BE2C (cell line): ENCODE results near the gene NR5A2.

Experiments
- DNase-seq: peaks from one replicate; pipeline ENCODE4 v3.0.0-alpha.2; 2020
- H3K27me3 ChIP-seq: fragments of 250-450 bp; sonication (Bioruptor Pico); 2 replicates; pipeline ENCODE4 v1.5.1; 2020; ENCODE audit warnings: mild to moderate bottlenecking
- H3K36me3 ChIP-seq: fragments of 250-450 bp; sonication (Bioruptor Pico); 2 replicates; pipeline ENCODE4 v1.5.1; 2020; ENCODE audit warnings: mild to moderate bottlenecking
- H3K4me1 ChIP-seq: fragments of 250-450 bp; sonication (Bioruptor Pico); 2 replicates; pipeline ENCODE4 v1.5.1; 2020
- H3K4me3 ChIP-seq: 2 replicates; pipeline ENCODE4 v1.5.1; 2011; ENCODE audit warnings: low read depth, low read length
- H3K9me3 ChIP-seq: fragments of 250-450 bp; sonication (Bioruptor Pico); 2 replicates; pipeline ENCODE4 v1.5.1; 2020
- TF ChIP-seq, protein P1 (sequence below): IDR thresholded peaks from 2 replicates; pipeline ENCODE4 v1.5.1; 2012; ENCODE audit warnings: mild to moderate bottlenecking, low read depth, low read length

Gene NR5A2

GRCh38 chr1:200041337-200042118, 14.0 kb downstream of the NR5A2 start:
- H3K27me3 ChIP-seq, result peaks cover 96% of the 10 kb centered on the region
- no peaks in the 10 kb centered on the region for H3K36me3 ChIP-seq
- TF ChIP-seq, protein P1, sequence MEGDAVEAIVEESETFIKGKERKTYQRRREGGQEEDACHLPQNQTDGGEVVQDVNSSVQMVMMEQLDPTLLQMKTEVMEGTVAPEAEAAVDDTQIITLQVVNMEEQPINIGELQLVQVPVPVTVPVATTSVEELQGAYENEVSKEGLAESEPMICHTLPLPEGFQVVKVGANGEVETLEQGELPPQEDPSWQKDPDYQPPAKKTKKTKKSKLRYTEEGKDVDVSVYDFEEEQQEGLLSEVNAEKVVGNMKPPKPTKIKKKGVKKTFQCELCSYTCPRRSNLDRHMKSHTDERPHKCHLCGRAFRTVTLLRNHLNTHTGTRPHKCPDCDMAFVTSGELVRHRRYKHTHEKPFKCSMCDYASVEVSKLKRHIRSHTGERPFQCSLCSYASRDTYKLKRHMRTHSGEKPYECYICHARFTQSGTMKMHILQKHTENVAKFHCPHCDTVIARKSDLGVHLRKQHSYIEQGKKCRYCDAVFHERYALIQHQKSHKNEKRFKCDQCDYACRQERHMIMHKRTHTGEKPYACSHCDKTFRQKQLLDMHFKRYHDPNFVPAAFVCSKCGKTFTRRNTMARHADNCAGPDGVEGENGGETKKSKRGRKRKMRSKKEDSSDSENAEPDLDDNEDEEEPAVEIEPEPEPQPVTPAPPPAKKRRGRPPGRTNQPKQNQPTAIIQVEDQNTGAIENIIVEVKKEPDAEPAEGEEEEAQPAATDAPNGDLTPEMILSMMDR, result no peak
- no peak overlapping the region for H3K4me3 ChIP-seq
- DNase-seq, result no peak
- no peaks in the 10 kb centered on the region for H3K4me1 ChIP-seq
- H3K9me3 ChIP-seq, result no peaks in the 10 kb centered on the region

- Histone ChIP-seq H3K27me3 (peaks cover 96% of the 10 kb centered on the region), H3K9me3 (no peaks in the 10 kb centered on the region), H3K4me3 (no peak overlapping the region), H3K36me3 (no peaks in the 10 kb centered on the region), H3K4me1 (no peaks in the 10 kb centered on the region)
- DNase-seq, result no peak
- TF ChIP-seq, protein P1, result no peak
Observed at GRCh38 chr1:200042119-200042551, 14.6 kb downstream of the NR5A2 start.

GRCh38 chr1:200042552-200043335, 15.2 kb downstream of the NR5A2 start:
- DNase-seq, result no peak
- TF ChIP-seq, protein P1, result no peak
- peaks cover 92% of the 10 kb centered on the region for H3K27me3 ChIP-seq

GRCh38 chr1:200043336-200043668, 15.8 kb downstream of the NR5A2 start:
- TF ChIP-seq, protein P1, result no peak
- DNase-seq, result no peak
- no peak overlapping the region for H3K4me3 ChIP-seq
- H3K4me1 ChIP-seq, result no peaks in the 10 kb centered on the region
- no peaks in the 10 kb centered on the region for H3K36me3 ChIP-seq
- H3K27me3 ChIP-seq, result peaks cover 92% of the 10 kb centered on the region
- H3K9me3 ChIP-seq, result no peaks in the 10 kb centered on the region

More at GRCh38 chr1:200042552-200043335, 15.2 kb downstream of the NR5A2 start:
- no peaks in the 10 kb centered on the region for H3K4me1 ChIP-seq
- H3K4me3 ChIP-seq, result no peak overlapping the region
- no peaks in the 10 kb centered on the region for H3K36me3 ChIP-seq
- no peaks in the 10 kb centered on the region for H3K9me3 ChIP-seq

DNA sequence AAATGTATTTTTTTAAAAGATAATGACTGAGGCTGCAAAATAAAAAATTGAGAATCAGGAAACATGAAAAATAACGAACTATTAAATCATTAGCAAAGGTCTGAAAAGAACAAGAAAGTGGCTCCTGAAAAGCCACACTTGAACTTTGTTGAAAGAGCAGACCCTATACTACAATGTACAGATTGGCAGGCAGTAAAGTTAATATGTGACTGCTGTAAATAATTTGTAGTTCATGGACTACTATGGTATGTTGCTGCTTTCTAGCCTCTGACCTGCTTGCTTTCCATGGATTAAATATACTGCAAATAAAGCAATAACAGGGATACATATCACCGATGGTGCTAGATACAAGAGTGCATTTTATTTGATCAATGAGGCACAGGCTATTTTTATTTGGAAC, 18.6 kb downstream of the NR5A2 start:
- DNase-seq, result no peak
- no peak overlapping the region for H3K4me3 ChIP-seq
- H3K4me1 ChIP-seq, result no peaks in the 10 kb centered on the region
- H3K36me3 ChIP-seq, result no peaks in the 10 kb centered on the region
- H3K9me3 ChIP-seq, result no peaks in the 10 kb centered on the region
- peaks cover 88% of the 10 kb centered on the region for H3K27me3 ChIP-seq
- TF ChIP-seq, protein P1, result no peak

- Histone ChIP-seq H3K9me3 (no peaks in the 10 kb centered on the region), H3K27me3 (peaks cover 83% of the 10 kb centered on the region), H3K36me3 (no peaks in the 10 kb centered on the region), H3K4me3 (no peak overlapping the region), H3K4me1 (no peaks in the 10 kb centered on the region)
- TF ChIP-seq, protein P1, result no peak
- no peak for DNase-seq
Observed at GRCh38 chr1:200048244-200048643, 20.7 kb downstream of the NR5A2 start.
